HG03039 (cell line): ENCODE data around the gene TRAPPC1.

Experiments used
- ATAC-seq: cut with Tn5 transposase; IDR thresholded peaks from one replicate; pipeline ENCODE4 v1.9.1; 2021; ENCODE audit warnings: mild to moderate bottlenecking, moderate library complexity; ENCODE audit not compliant: unreplicated experiment

TRAPPC1 gene

DNA sequence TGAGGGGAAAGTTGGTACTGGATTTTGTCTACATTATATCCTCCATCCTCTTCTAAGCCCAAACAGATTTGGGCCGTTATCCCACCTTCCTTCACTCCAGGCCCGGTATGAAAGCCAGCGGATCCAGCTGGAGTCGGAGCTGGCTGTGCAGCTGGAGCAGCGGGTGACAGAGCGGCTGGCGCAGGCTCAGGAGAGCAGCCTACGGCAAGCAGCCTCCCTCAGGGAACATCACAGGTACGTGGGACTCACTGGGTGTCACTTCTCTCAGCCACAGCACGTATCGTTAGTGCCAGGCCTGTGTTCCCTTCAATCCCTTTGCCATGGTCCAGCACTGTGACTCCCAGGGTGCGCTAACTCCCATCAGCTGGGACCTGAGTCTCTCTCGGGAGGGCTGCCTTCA, 11.5 kb upstream of the TRAPPC1 start:
- no peak for ATAC-seq

- no peak for ATAC-seq
These were observed 9.0 kb upstream of the TRAPPC1 start for GRCh38 chr17:7940743-7941142.

GRCh38 chr17:7940034-7940433, 8.3 kb upstream of the TRAPPC1 start:
- no peak for ATAC-seq

- no peak for ATAC-seq
These were observed 4.1 kb upstream of the TRAPPC1 start for GRCh38 chr17:7935859-7936258.

DNA sequence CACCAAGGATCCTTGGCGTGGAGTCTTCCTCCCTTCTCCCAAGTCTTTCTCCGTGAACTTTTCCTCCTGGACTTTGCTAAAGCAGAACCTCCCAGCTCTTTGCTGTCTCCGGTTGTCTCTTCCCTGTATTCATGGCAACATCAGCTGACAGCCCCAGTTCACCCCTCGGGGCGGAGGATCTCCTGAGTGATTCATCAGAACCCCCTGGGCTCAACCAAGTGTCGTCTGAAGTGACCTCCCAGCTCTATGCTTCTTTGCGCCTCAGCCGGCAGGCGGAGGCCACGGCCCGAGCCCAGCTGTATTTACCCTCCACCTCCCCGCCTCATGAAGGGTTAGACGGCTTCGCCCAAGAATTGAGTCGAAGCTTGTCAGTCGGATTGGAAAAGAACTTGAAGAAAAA, 1.2 kb upstream of the TRAPPC1 start:
- no peak for ATAC-seq

DNA sequence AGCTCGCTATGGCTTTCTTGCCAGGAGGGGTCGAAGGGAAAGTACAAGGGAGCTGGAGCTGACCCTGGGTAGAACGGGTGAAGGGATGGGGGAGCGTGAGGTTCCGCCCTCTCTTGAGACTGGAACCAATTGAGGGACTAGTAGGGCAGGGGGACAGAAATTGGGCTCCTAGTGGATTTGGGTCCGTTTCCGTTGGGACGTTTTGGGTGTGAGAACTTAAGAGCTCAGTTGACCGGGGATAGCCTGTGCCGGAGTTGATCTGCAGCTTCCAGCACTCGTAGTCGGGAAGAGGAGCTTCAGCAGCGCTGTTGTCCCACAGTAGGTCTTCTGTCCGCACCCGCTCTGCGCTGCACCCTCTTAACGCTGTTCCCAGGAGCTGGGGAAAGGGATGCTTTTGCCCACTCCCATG, 741 bp upstream of the TRAPPC1 start:
- no peak for ATAC-seq

DNA sequence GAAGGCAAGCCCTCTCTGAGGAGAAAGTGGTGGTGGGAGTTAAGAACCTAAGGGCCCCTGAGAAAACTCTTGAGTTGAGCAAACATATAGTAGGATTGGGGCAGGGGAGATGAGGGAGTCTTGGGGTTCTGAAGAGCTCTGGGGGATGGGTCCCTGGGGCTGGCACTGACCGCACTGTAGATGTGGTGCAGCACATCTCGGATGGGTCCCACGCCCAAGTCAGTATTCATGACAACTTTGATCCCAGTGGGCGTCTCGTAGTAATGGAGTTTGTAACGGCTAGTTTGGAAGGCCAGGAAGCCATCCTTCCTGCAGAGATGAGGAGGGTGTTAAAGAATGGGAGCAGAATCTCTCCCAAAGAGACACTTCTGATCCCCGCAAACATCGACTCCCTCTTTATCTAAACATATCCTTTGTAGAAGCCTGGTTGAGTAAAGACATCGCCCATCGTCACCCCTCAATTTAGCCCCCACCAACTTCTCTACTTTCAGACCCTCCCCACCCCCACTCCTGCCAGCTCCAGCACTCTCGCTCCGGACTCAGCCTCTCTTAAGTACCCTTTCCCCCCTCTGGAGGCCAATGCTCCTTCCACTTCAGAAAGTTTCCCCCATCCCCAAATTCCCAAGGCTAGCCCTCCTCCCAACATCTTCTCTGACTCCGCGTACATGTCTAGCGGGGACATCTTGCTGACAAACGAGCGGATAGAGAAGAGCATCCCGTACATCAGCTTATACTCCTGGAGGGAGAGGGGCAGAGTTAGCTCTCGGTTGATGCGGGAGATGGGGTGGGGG, 710 bp downstream of the TRAPPC1 start:
- no peak for ATAC-seq

GRCh38 chr17:7929158-7930023, 2.4 kb downstream of the TRAPPC1 start, which contains the start of gene KCNAB3:
Gene KCNAB3 (minus strand): TSS chr17:7929856. CDS start chr17:7929435, 421 bp downstream.
- ATAC-seq = no peak

GRCh38 chr17:7927596-7927995, 4.2 kb downstream of the TRAPPC1 start:
- no peak for ATAC-seq

GRCh38 chr17:7922845-7923628, 8.7 kb downstream of the TRAPPC1 start:
- no peak for ATAC-seq

- no peak for ATAC-seq
These were observed 9.4 kb downstream of the TRAPPC1 start for GRCh38 chr17:7922269-7922844.

DNA sequence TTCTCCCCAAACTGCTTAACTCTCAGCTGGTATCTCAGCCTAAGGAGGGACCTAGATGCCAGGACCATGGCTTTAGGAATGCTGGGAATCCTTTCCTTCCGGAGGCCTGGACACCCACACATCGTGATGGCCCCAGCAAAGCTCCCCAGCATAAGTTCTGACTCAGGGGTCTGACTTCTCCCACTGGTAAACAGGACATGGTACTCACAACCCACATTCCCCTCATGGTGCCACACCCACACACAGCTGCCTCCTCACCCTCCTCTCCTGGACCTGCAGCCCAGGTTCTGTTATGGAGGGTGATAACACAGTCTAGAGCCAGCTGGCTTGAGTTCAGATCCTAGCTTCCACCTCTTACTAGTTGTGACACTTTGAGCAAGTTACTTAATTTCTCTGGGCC, 14.9 kb downstream of the TRAPPC1 start:
- no peak for ATAC-seq

DNA sequence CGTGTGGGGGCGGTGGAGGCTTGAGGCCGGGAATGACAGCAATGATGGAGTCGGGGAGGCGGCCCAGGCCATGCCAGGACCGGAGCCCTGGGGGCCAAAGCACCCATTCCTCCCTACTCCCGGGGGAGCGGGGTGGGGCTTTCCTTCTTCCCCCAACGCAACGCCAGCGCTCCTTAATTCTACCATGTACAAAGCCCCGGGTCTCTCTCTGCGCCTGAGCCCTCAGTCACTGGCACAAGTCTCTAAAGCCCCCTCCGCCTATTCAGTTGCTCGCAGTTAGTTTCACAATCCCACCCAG, 15.4 kb downstream of the TRAPPC1 start:
- ATAC-seq = no peak

- ATAC-seq = peak; percentile 79
These were observed 15.9 kb downstream of the TRAPPC1 start, which contains the start of gene RNF227 for GRCh38 chr17:7915611-7916384. Gene RNF227 (minus strand): TSS chr17:7916289. CDS start chr17:7916195, 94 bp downstream.

- no peak for ATAC-seq
These were observed 16.6 kb downstream of the TRAPPC1 start for GRCh38 chr17:7915179-7915610.

DNA sequence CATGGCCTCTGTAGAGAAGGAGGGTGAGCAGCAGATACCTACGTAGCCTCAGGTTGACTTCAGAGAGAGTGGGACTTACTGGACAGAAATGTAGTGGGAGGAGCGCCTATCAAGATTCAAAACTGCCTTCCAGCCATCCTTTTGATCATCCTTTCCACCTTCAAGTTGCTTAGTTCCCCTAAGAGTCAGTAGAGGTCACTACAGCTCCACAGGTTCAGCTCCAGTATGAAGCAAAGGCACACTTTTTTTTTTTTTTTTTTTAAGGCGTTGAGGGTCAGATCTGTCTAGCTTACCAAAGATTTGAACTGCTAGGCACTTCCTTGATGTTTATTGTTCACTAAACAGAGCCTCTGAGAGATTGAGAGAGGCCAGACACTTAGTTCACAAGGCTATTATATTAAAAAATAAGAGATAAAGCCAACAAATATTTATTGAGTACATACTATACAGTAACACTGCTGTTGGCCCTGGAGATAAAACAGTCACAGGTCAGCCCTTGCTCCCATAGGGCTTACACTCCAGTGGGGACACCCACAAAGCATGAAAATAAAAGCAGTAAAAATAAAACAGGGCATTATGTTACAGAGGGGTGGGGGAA, 18.7 kb downstream of the TRAPPC1 start:
- ATAC-seq = no peak

GRCh38 chr17:7911116-7911515, 20.6 kb downstream of the TRAPPC1 start:
- ATAC-seq = no peak

DNA sequence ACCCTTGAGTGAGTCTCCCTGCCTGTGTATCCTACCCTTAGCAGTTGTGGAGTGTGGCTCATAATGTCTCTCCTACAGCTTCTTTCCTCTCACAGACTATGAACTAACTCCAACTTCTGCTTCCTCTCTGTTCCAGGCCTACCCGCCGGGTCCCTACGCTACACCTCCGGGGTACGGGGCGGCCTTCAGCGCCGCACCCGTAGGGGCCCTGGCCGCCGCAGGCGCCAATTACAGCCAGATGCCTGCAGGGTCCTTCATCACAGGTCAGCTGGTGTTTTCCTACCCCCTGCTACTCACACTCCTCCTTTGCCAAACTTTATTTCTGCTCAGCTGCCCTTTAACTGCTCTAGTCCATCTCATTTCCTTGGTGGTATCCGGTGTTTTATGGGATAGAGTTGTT, 21.0 kb downstream of the TRAPPC1 start:
- ATAC-seq = no peak

- no peak for ATAC-seq
These were observed 21.5 kb downstream of the TRAPPC1 start for GRCh38 chr17:7910281-7910680.

DNA sequence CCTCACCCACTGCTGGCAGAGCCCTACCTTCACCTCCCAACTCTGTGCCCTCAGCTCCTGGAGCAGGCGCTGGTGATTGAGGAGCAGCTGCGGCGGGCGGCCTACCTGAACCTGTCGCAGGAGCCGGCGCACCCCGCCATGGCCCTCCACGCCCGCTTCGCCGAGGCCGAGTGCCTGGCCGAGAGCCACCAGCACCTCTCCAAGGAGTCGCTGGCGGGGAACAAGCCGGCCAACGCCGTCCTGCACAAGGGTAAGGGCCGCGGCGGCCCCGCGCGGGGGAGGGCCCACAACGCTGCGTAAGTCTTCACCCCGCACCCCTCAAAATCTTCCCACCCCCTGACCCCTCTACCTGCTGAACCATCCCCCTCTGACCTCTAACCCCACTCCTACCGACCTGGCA, 22.7 kb downstream of the TRAPPC1 start:
- ATAC-seq = no peak
